HepG2 (cell line): Measurements from ENCODE around the gene MTHFR. TPM values are rescaled to one million over a fixed set of nuclear protein-coding genes. Genes with fewer than 3 reads are reported as not detected.
A peak's percentile ranks its signal among the peaks of the same experiment; 100 is the strongest.

Experiments
- CEBPZ ChIP-seq: IDR thresholded peaks from 2 replicates; pipeline ENCODE4 v1.6.1; 2012; ENCODE audit warnings: low read length, improper control_type of control experiment
- DDIT3 ChIP-seq: sonication (generic); formaldehyde crosslinking; IDR thresholded peaks from 2 replicates; pipeline ENCODE4 v1.4.0; 2020; ENCODE audit warnings: mild to moderate bottlenecking, missing genetic modification reagents
- FIP1L1 ChIP-seq: fragments of 200-400 bp; formaldehyde crosslinking; IDR thresholded peaks from 2 replicates; pipeline ENCODE4 v1.6.1; 2018; ENCODE audit warnings: low read depth, mild to moderate bottlenecking, low read length, moderate library complexity, borderline replicate concordance; ENCODE audit not compliant: insufficient read depth
- HES4 ChIP-seq: sonication (generic); formaldehyde crosslinking; IDR thresholded peaks from 2 replicates; pipeline ENCODE4 v1.9.0; 2021; ENCODE audit warnings: mild to moderate bottlenecking, missing genetic modification reagents, borderline replicate concordance
- HMG20A ChIP-seq: IDR thresholded peaks from 2 replicates; pipeline ENCODE4 v1.6.1; 2016; ENCODE audit warnings: borderline replicate concordance
- NR2C2 ChIP-seq: sonication (generic); formaldehyde crosslinking; IDR thresholded peaks from 2 replicates; pipeline ENCODE4 v1.4.0; 2020; ENCODE audit warnings: missing genetic modification reagents, mild to moderate bottlenecking, moderate library complexity, borderline replicate concordance
- RNF2 ChIP-seq: fragments of 450-650 bp; conservative IDR thresholded peaks from 2 replicates; pipeline ENCODE4 v1.6.1; 2016; ENCODE audit warnings: low read depth
- SRSF1 ChIP-seq: fragments of 200-400 bp; formaldehyde crosslinking; optimal IDR thresholded peaks from 2 replicates; pipeline ENCODE3; 2017; ENCODE audit warnings: mild to moderate bottlenecking, low read depth, low read length, moderate library complexity
- TAF1 ChIP-seq: sonication (generic); formaldehyde crosslinking; IDR thresholded peaks from 2 replicates; pipeline ENCODE4 v1.4.0; 2020; ENCODE audit warnings: missing genetic modification reagents
- TFDP1 ChIP-seq: IDR thresholded peaks from 2 replicates; pipeline ENCODE4 v1.6.1; 2016; ENCODE audit warnings: missing compliant biosample characterization, missing genetic modification reagents, borderline replicate concordance
- ZNF318 ChIP-seq: sonication (generic); formaldehyde crosslinking; IDR thresholded peaks from 2 replicates; pipeline ENCODE4 v1.4.0; 2020; ENCODE audit warnings: mild to moderate bottlenecking, missing genetic modification reagents
- ZNF704 ChIP-seq: sonication (generic); formaldehyde crosslinking; IDR thresholded peaks from 2 replicates; pipeline ENCODE4 v1.8.1; 2023; ENCODE audit warnings: mild to moderate bottlenecking, inconsistent platforms, moderate library complexity, missing genetic modification reagents, borderline replicate concordance
- polyA plus RNA-seq, 8 experiments: library from polyadenylated mRNA; depleted of rRNA in 3 of 8; stranded (reverse) in 7 of 8; unstranded in 1 of 8; fragments of >200 nt; fragmentation: Illumina TruSeq in 4 of 8; extraction: Trizol in 4 of 8; gene quantifications; 2 replicates each; pipeline versions ENCODE4 v1.2.1 to v1.2.3, GENCODE V29; 2011 to 2016; ENCODE audit warnings: low read depth in 4 of 8, missing spikeins in 1 of 8, mixed read lengths in 1 of 8; ENCODE audit not compliant: insufficient read depth in 1 of 8
- total RNA-seq, 5 experiments: library from RNA; depleted of rRNA; stranded (reverse); fragments of >200 nt; fragmentation: Illumina TruSeq; extraction: Trizol; gene quantifications; 2 replicates each; pipeline ENCODE4 v1.2.3, GENCODE V29; 2016; ENCODE audit warnings: low read depth in 1 of 5

The MTHFR gene
- total and polyA plus RNA-seq, 2 of the 13 experiments (the other 11 are each of a cell fraction or from before 2014, with no cell fraction given) = 3.8 to 8.2 TPM

- TF ChIP-seq TFDP1 (CRISPR knock-in tag) = peak; percentile 35; the same call in 1 of the 2 replicates
- peak; percentile 74; the same call in 1 of the 2 replicates for TF ChIP-seq NR2C2 (CRISPR knock-in tag)
- TF ChIP-seq ZNF318 = 0 out of 2 replicates have a peak, but pooled peaks have one; percentile 25
- peak; percentile 70 for TF ChIP-seq HES4
- TF ChIP-seq FIP1L1 = no peak
- TF ChIP-seq ZNF704 (CRISPR knock-in tag) = peak; percentile 77; the same call in 1 of the 2 replicates
- no peak for TF ChIP-seq CEBPZ
- TF ChIP-seq RNF2 = no peak; the same call in 1 of the 2 replicates
- peak; percentile 78 for TF ChIP-seq SRSF1
- TF ChIP-seq DDIT3 = no peak
- TF ChIP-seq TAF1 = peak; percentile 93
- no peak; the same call in 1 of the 2 replicates for TF ChIP-seq HMG20A (CRISPR knock-in tag)
These were observed at the start of gene MTHFR, which contains the start of gene CLCN6 (continued) for GRCh38 chr1:11805422-11806306.
